ENCODE data around the gene FBN2. TPM values are rescaled to one million over a fixed set of nuclear protein-coding genes. Genes with fewer than 3 reads are reported as not detected.
A peak's percentile ranks its signal among the peaks of the same experiment; 100 is the strongest.
"Not testable (repeated sequence)": the region's sequence is repeated elsewhere in the genome, so short reads cannot be mapped to it uniquely, and the experiment has no call there.

Gene FBN2
- total RNA-seq, 4 donors from 2014 or later = 0.57 to 4.4 (median 1.6) TPM

DNA sequence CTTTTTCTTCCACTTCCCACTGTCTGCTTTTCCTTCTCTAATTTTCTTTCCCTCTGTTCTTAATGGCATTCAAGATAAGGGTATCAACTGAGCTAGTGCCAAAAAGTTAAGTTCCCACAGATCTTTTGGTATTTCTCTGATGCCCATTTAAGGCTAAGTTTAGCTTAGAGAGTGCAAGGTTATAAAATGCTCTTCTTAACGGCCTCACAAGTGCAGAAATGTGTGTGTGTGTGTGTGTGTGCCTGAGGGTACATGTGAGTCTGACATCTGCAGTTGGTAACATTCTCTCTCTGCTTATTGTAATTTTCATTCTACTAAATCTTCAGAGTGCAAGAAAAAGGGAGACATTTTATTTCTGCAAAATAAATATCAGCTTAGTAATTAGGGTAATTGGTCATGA is 24.2 kb downstream of the FBN2 start:
- 13% methylated on average over 1 of the region's 1 CpG for WGBS, 2 donors
- H3K4me1 ChIP-seq = no peaks in the 10 kb centered on the region
- no peaks in the 10 kb centered on the region for H3K36me3 ChIP-seq
- H3K27me3 ChIP-seq = no peaks in the 10 kb centered on the region
- H3K4me3 ChIP-seq = no peak overlapping the region
- H3K27ac ChIP-seq = no peak overlapping the region
- intact Hi-C loops (cut with DNase I) = no loop called here
- H3K9me3 ChIP-seq = no peaks in the 10 kb centered on the region
- TF ChIP-seq POLR2A (IDR thresholded peaks at IDR 0.05) = no peak
- TF ChIP-seq, protein P1, sequence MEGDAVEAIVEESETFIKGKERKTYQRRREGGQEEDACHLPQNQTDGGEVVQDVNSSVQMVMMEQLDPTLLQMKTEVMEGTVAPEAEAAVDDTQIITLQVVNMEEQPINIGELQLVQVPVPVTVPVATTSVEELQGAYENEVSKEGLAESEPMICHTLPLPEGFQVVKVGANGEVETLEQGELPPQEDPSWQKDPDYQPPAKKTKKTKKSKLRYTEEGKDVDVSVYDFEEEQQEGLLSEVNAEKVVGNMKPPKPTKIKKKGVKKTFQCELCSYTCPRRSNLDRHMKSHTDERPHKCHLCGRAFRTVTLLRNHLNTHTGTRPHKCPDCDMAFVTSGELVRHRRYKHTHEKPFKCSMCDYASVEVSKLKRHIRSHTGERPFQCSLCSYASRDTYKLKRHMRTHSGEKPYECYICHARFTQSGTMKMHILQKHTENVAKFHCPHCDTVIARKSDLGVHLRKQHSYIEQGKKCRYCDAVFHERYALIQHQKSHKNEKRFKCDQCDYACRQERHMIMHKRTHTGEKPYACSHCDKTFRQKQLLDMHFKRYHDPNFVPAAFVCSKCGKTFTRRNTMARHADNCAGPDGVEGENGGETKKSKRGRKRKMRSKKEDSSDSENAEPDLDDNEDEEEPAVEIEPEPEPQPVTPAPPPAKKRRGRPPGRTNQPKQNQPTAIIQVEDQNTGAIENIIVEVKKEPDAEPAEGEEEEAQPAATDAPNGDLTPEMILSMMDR (IDR thresholded peaks at IDR 0.05) = no peak
- DNase-seq = no peak

DNA sequence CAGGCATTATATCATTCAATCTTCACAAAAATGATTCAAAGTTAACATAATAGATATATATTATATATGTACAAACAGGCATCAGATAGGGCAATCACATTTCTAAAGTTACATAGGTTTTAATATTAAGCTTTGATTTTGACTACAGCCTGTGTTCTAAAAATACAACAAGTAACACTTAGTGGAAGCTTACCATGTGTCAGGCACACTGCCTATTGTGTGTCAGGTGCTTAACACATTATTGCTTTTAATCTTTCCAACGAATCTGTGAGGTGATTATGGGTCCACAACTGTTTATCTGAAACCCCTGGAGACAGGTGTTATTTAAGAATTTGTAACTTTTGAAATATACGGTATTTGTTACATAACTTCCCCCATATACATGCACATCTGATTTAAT is 25.2 kb downstream of the FBN2 start:
- 58 to 61% methylated on average over 2 of the region's 2 CpGs for WGBS, 2 donors
- H3K36me3 ChIP-seq = no peaks in the 10 kb centered on the region
- DNase-seq = no peak

DNA sequence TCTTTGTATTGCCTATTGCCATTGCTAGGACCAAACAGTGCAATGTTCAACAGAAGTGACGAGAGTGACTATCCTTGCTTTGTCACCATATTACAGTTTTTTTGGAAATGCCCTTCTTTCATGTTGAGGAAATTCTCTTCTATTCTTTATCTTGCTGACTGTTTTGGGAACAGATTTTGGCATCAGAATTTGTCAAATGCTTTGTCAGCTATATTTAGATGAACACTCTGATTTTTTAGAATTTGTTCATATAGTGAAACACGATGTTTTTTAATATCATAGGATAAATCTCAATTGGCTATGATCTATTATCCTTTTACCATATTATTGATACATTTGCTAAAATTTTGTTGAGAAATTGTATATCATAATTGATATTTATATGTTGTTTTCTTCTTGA is 31.4 kb downstream of the FBN2 start:
- DNase-seq = no peak
- TF ChIP-seq POLR2A (IDR thresholded peaks at IDR 0.05) = no peak
- TF ChIP-seq, protein P1 (IDR thresholded peaks at IDR 0.05) = no peak
- Histone ChIP-seq H3K27ac (no peak overlapping the region), H3K36me3 (no peaks in the 10 kb centered on the region), H3K4me1 (no peaks in the 10 kb centered on the region), H3K27me3 (no peaks in the 10 kb centered on the region), H3K9me3 (peaks cover 0 to 10% (median 8%) of the 10 kb centered on the region in 3 donors), H3K4me3 (no peak overlapping the region)
- WGBS, 2 donors = 81 to 89% methylated on average over 2 of the region's 2 CpGs
- intact Hi-C loops (cut with DNase I) = no loop called here

More for the DNA sequence above, 25.2 kb downstream of the FBN2 start:
- intact Hi-C loops (cut with DNase I) = no loop called here
- Histone ChIP-seq H3K9me3 (no peaks in the 10 kb centered on the region), H3K27me3 (no peaks in the 10 kb centered on the region), H3K4me1 (no peaks in the 10 kb centered on the region), H3K4me3 (no peak overlapping the region), H3K27ac (no peak overlapping the region)
- no peak for TF ChIP-seq POLR2A (IDR thresholded peaks at IDR 0.05)
- TF ChIP-seq, protein P1 (IDR thresholded peaks at IDR 0.05) = no peak

DNA sequence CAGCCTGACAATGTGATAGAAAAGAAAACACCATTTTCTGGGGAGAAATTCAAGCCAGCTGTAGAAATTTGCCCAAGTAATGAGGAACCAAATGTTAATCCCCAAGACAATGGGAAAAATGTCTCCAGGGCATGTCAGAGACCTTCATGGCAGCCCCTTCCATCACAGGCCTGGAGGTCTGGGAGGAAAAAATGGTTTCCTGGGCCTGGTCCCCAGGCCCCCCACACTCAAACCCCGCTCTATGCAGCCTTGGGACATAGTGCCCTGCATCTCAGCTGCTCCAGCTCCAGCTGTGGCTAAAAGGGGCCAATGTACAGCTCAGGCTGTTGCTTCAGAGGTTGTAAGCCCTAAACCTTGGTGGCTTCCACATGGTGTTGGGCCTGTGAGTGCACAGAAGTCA is 34.3 kb downstream of the FBN2 start:
- DNase-seq; H3K36me3 ChIP-seq; intact Hi-C loops (cut with DNase I); H3K4me1 ChIP-seq; H3K27ac ChIP-seq; H3K27me3 ChIP-seq; H3K4me3 ChIP-seq: not testable (repeated sequence)
- 86 to 100% methylated on average over 1 of the region's 1 CpG for WGBS, 2 donors
- H3K9me3 ChIP-seq = peaks cover 0 to 10% (median 8%) of the 10 kb centered on the region in 3 donors

DNA sequence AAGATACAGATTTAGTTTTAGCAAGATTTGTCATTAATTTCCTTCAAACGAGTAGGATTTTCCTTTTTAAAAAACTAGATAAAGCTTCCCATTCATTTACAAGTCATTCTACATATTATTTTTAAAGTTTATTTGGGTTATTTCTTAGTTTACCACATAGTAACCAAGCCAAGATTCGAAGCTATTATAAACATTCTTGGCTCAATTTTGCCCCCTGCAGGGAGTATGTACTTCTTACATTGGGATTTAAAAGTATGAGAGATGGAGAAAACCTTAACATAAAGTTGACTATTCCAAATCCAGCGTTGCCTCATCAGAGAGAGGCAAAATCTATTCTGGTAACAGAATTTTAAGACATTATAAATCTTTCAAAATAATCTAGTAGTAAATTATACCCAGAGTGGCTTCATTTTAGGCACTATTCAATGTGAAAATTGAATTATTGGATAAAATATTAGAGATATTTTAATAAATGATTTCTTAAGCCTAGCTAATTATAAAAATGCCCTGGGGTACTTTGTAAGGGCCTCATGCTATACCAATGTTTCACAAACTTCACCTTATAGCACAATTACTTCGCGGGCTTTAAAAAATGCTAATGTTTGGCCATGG is 39.1 kb downstream of the FBN2 start:
- H3K27ac ChIP-seq = no peak overlapping the region
- H3K4me3 ChIP-seq = no peak overlapping the region
- no peaks in the 10 kb centered on the region for H3K27me3 ChIP-seq
- TF ChIP-seq, protein P1 (IDR thresholded peaks at IDR 0.05) = peak in 3 of 6 experiments; percentile 13 to 55 (median 30)
- TF ChIP-seq POLR2A (IDR thresholded peaks at IDR 0.05) = no peak
- H3K9me3 ChIP-seq = peaks cover 0 to 3% (median 2%) of the 10 kb centered on the region in 3 donors
- 41 to 44% methylated on average over 5 of the region's 5 CpGs for WGBS, 2 donors
- intact Hi-C loops (cut with DNase I) = loop anchor here (5.0 kb wide), 1 partner anchor 282 kb away; no protein-coding TSS in a partner anchor
- H3K4me1 ChIP-seq = no peaks in the 10 kb centered on the region
- DNase-seq = no peak
- no peaks in the 10 kb centered on the region for H3K36me3 ChIP-seq

DNA sequence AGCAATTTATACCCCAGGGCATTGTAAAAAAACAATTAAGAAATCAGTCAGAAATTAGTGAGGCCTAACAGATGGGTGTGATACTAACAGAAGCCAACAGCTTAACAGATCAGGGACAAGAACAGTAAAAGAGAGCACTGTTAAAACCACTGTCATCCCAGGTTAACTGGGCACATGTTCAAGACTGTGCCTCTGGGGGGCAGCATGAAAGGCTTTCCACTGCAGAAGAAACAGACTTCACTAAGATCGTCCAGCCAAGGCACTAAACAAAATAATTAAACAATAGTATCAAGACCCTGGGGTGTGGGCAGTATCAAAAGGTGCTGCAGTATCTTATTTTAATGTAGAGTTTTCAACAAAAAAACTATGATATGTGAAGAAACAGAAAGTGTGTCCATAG is 43.5 kb downstream of the FBN2 start:
- intact Hi-C loops (cut with DNase I) = no loop called here
- no peak overlapping the region for H3K4me3 ChIP-seq
- no peak for TF ChIP-seq POLR2A (IDR thresholded peaks at IDR 0.05)
- TF ChIP-seq, protein P1 (IDR thresholded peaks at IDR 0.05) = no peak
- H3K27ac ChIP-seq = no peak overlapping the region
- no peak for DNase-seq
- no peaks in the 10 kb centered on the region for H3K27me3 ChIP-seq
- H3K36me3 ChIP-seq = no peaks in the 10 kb centered on the region
- H3K9me3 ChIP-seq = no peaks in the 10 kb centered on the region
- H3K4me1 ChIP-seq = no peaks in the 10 kb centered on the region
- WGBS, 2 donors = 73 to 90% methylated on average over 1 of the region's 1 CpG
